Activated CD4-positive, CD25-positive, alpha-beta regulatory T cell treated with anti-CD3 and anti-CD28 coated beads, Interleukin-2, amount 50 U/mL, for 16 hours (primary cell): ENCODE measurements around the gene LRP3.
"Not testable (repeated sequence)": the region's sequence is repeated elsewhere in the genome, so short reads cannot be mapped to it uniquely, and the experiment has no call there.

ENCODE experiments used
- DNase-seq: peaks from one replicate; pipeline ENCODE4 v3.0.0-alpha.2; 2020; ENCODE audit warnings: low read depth, low spot score

The LRP3 gene, protein sequence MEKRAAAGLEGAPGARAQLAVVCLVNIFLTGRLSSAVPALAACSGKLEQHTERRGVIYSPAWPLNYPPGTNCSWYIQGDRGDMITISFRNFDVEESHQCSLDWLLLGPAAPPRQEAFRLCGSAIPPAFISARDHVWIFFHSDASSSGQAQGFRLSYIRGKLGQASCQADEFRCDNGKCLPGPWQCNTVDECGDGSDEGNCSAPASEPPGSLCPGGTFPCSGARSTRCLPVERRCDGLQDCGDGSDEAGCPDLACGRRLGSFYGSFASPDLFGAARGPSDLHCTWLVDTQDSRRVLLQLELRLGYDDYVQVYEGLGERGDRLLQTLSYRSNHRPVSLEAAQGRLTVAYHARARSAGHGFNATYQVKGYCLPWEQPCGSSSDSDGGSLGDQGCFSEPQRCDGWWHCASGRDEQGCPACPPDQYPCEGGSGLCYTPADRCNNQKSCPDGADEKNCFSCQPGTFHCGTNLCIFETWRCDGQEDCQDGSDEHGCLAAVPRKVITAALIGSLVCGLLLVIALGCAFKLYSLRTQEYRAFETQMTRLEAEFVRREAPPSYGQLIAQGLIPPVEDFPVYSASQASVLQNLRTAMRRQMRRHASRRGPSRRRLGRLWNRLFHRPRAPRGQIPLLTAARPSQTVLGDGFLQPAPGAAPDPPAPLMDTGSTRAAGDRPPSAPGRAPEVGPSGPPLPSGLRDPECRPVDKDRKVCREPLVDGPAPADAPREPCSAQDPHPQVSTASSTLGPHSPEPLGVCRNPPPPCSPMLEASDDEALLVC

DNA sequence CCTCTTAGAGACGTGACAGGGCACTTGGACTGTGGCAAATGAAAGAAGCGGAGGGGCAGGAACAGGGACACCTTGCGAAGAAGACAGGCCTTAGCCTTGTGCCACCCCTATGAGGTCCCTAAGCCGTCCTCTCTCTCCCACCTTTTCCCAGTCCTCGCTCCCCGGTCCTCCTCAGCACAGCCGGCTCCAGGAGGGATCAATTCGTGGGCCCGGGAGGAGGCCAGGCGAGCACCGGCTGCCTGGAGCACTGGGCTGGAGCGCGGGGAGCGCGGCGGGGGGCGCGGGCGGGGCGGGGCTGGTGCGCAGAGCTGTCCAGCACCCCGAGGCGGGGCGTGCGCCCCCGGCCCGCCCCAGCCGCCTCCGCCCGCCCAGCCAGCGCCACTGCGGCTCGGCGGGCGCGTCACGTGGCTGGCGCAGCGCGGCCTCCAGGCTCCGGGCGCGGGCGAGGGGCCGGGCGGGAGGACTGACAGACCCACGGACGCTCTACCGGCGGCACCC, at the start of gene LRP3:
TSS of gene LRP3 (plus strand) at position 466 of the 498 bp plus-strand sequence. CDS start 456 bp downstream, outside the sequence.
- no peak for DNase-seq

- DNase-seq = no peak
These were observed 47.9 kb upstream of the LRP3 start for GRCh38 chr19:33146209-33146608.

GRCh38 chr19:33147538-33147937, 46.6 kb upstream of the LRP3 start:
- DNase-seq = no peak

DNA sequence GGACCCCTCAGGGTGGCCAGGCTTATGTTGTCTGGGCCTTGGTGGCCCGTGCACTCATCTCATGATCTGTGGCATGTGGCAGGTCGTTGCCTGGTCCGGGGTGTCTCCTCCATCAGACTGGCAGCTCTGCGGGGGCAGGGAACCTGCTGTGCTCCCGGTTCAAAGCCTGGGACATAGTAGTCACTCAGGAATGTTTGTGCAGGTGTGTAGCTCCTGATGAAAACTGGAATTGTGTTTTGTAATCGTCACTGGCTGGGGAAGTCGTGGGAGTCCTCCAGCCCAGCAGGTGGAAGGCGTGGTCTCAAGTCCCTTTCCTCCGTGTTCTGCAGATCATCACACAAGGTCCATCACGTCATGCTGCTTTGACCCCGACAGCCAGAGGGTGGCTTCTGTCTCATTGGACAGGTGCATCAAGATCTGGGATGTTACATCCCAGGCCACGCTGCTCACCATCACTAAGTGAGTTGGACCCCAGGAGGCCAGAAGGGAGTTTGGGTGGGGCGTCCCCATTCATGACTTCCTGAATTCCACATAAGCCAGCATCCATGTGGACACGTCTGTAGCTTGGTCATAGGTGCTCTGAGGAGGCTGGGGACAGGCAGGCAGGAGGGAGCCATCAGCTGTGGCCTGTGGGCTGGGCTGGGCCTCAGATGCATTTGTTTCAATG, 43.1 kb upstream of the LRP3 start:
- no peak for DNase-seq

DNA sequence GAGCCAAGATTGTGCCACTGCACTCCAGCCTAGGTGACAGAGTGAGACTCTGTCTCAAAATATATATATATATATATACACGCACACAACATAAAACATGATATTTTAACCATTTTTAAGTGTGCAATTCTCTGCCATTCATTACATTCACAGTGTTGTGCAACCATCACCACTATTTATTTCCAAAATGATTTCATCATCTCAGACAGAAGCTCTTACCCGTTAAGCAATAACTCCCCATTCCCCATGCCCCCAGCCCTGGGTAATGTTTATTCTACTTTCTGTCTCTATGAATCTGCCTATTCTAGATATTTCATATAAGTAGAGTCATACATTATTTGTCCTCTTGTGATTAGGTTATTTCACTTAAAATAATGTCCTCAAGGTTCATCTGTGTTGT, 42.0 kb upstream of the LRP3 start:
- no peak for DNase-seq

DNA sequence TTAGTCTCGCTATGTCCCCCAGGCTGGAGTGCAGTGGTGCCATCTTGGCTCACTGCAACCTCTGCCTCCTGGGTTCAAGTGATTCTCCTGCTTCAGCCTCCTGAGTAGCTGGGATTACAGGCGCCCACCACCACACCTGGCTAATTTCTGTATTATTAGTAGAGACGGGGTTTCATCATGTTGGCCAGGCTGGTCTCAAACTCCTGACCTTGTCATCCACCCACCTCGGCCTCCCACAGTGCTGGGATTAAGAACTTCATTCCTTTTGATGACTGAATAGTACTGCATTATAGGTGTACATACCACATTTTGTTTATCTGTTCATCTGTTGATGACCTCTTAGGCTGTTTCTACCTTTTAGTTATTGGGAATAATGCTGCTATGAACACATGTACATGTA, 41.5 kb upstream of the LRP3 start:
- DNase-seq = not testable (repeated sequence)

- not testable (repeated sequence) for DNase-seq
These were observed 39.8 kb upstream of the LRP3 start for GRCh38 chr19:33154313-33154712.

GRCh38 chr19:33156334-33156733, 37.8 kb upstream of the LRP3 start:
- DNase-seq = no peak

DNA sequence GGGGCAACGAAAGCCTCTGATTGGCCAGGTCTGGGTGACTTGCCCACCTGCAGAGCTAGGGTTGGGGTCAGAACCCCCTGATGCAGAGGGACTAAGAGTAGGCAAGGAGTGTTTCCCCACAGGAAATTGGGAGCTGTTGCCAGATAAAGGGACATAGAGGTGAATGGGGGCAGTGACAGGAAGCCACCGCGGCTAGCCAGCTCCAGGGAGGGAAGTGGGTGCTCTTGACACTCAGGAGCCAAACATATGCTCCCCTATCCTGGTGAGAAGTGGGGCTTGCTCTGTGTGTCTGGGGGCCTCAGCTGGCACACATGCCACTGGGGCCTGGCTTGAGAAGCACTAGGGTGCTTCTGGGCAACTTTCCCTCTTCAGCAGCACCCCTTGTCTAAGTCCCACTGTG, 36.2 kb upstream of the LRP3 start:
- DNase-seq = no peak

- DNase-seq = no peak
These were observed 35.8 kb upstream of the LRP3 start for GRCh38 chr19:33158365-33158764.

DNA sequence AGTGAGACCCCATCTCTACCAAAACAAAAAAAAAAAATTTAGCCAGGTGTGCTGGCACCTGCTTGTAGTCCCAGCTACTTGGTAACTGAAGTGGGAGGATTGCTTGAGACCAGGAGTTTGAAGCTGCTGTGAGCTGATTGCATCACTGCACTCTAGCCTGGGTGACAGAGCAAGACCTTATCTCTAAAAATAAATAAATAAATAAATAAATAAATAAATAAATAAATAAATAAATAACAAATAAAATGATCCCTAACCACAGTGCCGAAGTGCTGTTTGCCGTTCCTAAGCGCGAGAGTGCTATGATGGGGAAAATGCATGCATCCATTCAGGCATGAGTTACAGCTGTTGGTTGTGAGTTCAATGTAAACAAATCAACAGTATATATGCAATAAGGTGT, 35.0 kb upstream of the LRP3 start:
- DNase-seq = no peak

DNA sequence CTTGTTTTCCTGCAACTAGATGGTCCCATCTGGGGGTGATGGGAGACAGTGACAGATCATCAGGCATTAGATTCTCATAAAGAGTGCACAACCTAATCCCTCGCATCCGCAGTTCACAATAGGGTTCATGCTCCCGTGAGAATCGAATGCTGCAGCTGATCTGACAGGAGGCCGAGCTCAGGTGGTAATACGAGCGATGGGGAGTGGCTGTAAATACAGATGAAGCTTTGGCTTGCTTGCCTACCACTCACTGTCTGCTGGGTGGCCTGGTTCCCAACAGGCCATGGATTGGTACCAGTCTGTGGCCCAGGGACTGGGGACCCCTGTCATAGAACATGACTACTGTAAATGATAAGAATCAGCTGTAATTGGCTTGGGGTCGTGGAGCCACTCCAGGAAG, 34.2 kb upstream of the LRP3 start:
- DNase-seq = no peak

- no peak for DNase-seq
These were observed 32.9 kb upstream of the LRP3 start for GRCh38 chr19:33161201-33161600.

DNA sequence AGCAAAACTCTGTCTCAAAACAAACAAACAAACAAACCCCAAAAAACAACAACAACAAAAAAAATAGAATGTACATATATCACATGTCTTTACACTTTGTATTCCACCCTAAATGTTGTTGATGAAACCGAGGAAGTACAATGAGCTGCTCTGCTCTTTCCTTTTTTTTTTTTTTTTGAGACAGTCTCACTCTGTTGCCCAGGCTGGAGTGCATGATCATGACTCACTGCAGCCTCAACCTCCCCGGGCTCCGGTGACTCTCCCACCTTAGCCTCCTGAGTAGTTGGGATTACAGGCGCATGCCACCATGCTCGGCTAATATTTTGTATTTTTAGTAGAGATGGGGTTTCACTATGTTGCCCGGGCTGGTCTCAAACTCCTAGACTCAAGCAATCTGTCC, 30.6 kb upstream of the LRP3 start:
- no peak for DNase-seq

DNA sequence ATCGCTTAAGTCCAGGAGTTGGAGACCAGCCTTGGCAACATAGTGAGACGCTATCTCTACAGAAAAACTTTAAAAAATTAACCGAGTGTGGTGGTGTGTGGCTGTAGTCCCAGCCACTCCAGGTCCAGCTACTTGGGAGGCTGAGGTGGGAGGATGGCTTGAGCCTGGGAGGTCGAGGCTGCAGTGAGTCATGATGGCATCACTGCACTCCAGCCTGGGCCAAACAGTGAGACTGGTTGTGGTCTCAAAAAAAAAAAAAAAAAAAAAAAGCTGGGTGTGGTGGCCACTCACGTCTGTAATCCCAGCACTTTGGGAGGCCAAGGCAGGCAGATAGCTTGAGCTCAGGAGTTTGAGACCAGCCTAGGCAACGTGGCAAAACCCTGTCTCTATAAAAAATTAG, 28.1 kb upstream of the LRP3 start:
- DNase-seq = not testable (repeated sequence)

GRCh38 chr19:33167438-33167837, 26.7 kb upstream of the LRP3 start:
- no peak for DNase-seq

DNA sequence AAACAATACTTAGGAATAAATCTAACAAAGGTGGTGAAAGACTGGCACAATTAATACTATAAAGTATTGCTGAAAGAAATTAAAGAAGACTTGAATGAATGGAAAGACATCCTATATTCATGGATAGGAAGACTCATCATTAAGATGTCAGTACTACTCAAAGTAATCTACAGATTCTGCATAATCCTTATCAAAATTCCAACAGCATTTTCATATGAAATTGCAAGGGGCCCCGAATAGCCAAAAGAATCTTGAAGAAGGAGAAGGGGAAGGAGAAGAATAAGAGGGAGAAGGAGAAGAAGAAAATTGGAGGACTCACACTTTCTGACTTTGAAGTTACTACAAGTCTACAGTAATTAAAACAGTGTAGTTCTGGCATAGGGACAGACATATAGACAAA, 25.6 kb upstream of the LRP3 start:
- DNase-seq = no peak

GRCh38 chr19:33171222-33171795, 22.8 kb upstream of the LRP3 start:
- no peak for DNase-seq

GRCh38 chr19:33171916-33172359, 22.2 kb upstream of the LRP3 start:
- DNase-seq = no peak

DNA sequence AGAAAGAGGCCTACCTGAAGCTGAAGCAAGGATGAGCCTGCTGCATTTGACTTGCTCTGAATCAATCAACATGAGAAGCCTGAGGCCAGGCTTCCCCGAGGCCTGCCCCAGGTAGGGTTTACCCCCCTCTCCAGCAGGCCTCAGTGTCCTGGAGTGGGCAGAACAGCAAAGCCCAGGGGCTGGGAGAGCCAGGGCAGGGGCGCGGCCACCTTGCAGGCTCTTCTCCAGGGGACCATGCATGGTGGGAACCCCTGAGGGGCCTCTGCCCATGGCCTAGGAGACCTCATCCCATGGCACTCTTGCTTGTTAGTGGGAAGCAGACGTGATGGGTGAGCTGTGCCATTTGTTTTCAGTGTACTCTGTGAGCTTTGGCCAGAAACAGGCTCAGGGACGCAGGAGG, 19.9 kb upstream of the LRP3 start:
- DNase-seq = no peak

DNA sequence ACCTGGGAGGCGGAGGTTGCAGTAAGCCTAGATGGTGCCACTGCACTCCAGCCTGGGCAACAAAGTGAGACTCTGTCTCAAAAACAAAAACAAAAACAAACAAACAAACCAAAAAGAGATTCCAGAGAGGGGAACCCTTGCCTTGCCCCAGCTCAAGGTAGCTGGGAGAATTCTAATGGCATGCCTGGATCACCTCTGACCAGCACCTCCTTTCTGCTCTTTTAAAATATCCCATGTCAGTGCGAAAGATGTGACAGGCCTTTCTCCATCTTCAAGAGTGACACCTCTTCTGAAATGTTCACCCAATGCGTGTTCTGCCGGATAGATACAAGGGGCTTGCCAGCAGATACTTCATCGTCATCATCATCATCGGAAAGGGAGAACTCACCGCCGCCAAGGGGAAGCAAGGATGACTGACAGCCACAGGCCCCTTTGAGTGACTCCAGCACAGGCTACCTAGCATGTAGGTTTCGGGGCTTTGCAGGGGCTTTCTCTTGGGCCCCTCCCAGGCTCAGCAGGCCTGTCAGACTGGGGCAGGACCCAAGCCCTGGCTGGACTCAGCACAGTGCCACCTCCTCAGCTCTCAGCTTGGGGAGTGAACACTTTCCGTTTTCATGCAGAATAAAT, 18.9 kb upstream of the LRP3 start:
- no peak for DNase-seq
